Peyer's patch (tissue), 4 donors: ENCODE data around the gene EID1. TPM values are rescaled to one million over a fixed set of nuclear protein-coding genes. Genes with fewer than 3 reads are reported as not detected.

ENCODE experiments used
- DNase-seq, 3 donors: peaks; one replicate each; pipeline ENCODE4 v3.0.0-alpha.2; 2017 to 2019
- H3K27ac ChIP-seq, 4 donors: fragments of 200-600 bp; sonication (generic); one replicate each; pipeline ENCODE4 v1.5.1; 2016 to 2019
- H3K27me3 ChIP-seq, 2 donors: fragments of 200-600 bp; sonication (generic); one replicate each; pipeline ENCODE4 v1.5.1; 2019
- H3K36me3 ChIP-seq, 3 donors: fragments of 200-600 bp; sonication (generic); one replicate each; pipeline ENCODE4 v1.5.1; 2016 to 2019
- H3K4me1 ChIP-seq, 4 donors: fragments of 200-600 bp; sonication (generic); one replicate each; pipeline ENCODE4 v1.5.1; 2016 to 2019
- H3K4me3 ChIP-seq, 4 donors: fragments of 200-600 bp; sonication (generic); 1 replicate in 3 of 4; 2 replicates in 1 of 4; pipeline ENCODE4 v1.5.1; 2016 to 2019; ENCODE audit warnings: mild to moderate bottlenecking in 1 of 4
- H3K9me3 ChIP-seq, 4 donors: fragments of 200-600 bp; sonication (generic); one replicate each; pipeline ENCODE4 v1.5.1; 2016 to 2019; ENCODE audit warnings: mild to moderate bottlenecking in 1 of 4
- CTCF ChIP-seq, 6 experiments: fragments of 450-650 bp in 4 of 6; fragments of 200-600 bp in 2 of 6; sonication (generic) in 1 of 6; IDR thresholded peaks; one replicate each; pipeline ENCODE4 v1.5.1; 2017 to 2019; ENCODE audit warnings: antibody characterized with exemption in 6 of 6, mild to moderate bottlenecking in 3 of 6, moderate library complexity in 1 of 6
- POLR2A ChIP-seq, 2 donors: fragments of 450-650 bp; IDR thresholded peaks; one replicate each; pipeline ENCODE4 v1.5.1; 2017; ENCODE audit warnings: antibody characterized with exemption in 2 of 2, mild to moderate bottlenecking in 2 of 2, moderate library complexity in 2 of 2
- total RNA-seq, 4 donors: library from RNA; depleted of rRNA; stranded (reverse); fragments of >200 nt; gene quantifications; one replicate each; pipeline ENCODE4 v1.1.0, GENCODE V29; 2016

The EID1 gene
- total RNA-seq, 4 donors from 2014 or later: 70.8 to 113 (median 80.6) TPM

DNA sequence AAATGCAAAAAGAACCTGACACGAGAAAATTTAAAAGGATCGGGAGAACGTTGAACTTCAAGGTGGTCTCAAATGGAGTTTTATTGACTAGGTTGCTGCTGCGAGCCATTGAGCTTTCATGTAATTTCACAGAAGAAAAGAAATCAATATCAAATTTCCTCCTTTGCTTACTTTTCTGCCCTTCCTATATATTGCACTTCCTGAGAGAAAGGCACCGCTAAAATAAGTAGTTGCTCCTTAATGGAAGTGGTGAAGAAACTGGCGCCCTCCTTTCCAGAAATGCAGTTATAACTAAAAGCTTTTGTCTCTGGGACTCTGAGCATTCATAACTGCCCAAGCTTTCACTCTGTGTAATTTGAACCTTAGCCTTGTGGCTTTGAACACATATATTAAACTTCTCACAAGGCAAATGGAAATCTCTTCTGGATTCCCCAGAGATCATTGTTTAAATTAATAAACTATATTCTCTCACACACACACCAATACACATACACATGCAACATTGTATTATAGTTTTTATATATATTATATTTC, 13.4 kb downstream of the EID1 start:
- H3K36me3 ChIP-seq: no peaks in the 10 kb centered on the region
- no peaks in the 10 kb centered on the region for H3K4me1 ChIP-seq
- no peak for DNase-seq
- no peaks in the 10 kb centered on the region for H3K27me3 ChIP-seq
- no peak overlapping the region for H3K4me3 ChIP-seq
- H3K9me3 ChIP-seq: no peaks in the 10 kb centered on the region
- no peak overlapping the region for H3K27ac ChIP-seq
- TF ChIP-seq POLR2A (IDR thresholded peaks at IDR 0.05) (no peak), CTCF (IDR thresholded peaks at IDR 0.05) (no peak)

GRCh38 chr15:48893311-48893710, 15.4 kb downstream of the EID1 start:
- no peaks in the 10 kb centered on the region for H3K36me3 ChIP-seq
- TF ChIP-seq POLR2A (IDR thresholded peaks at IDR 0.05) (no peak), CTCF (IDR thresholded peaks at IDR 0.05) (no peak)
- no peaks in the 10 kb centered on the region for H3K9me3 ChIP-seq
- DNase-seq: no peak
- no peak overlapping the region for H3K27ac ChIP-seq
- H3K4me3 ChIP-seq: no peak overlapping the region
- H3K4me1 ChIP-seq: no peaks in the 10 kb centered on the region
- no peaks in the 10 kb centered on the region for H3K27me3 ChIP-seq

- no peaks in the 10 kb centered on the region for H3K27me3 ChIP-seq
- peak overlapping the region in 1 of 4 donors; percentile 15 for H3K27ac ChIP-seq
- H3K4me3 ChIP-seq: no peak overlapping the region
- H3K36me3 ChIP-seq: no peaks in the 10 kb centered on the region
- DNase-seq: no peak
- H3K9me3 ChIP-seq: no peaks in the 10 kb centered on the region
- no peaks in the 10 kb centered on the region for H3K4me1 ChIP-seq
- TF ChIP-seq POLR2A (IDR thresholded peaks at IDR 0.05) (no peak), CTCF (IDR thresholded peaks at IDR 0.05) (no peak)
These were observed 19.2 kb downstream of the EID1 start for GRCh38 chr15:48896869-48897814.

- Histone ChIP-seq H3K27me3 (no peaks in the 10 kb centered on the region), H3K9me3 (no peaks in the 10 kb centered on the region), H3K4me1 (no peaks in the 10 kb centered on the region), H3K4me3 (no peak overlapping the region), H3K36me3 (no peaks in the 10 kb centered on the region), H3K27ac (no peak overlapping the region)
- no peak for DNase-seq
- TF ChIP-seq POLR2A (IDR thresholded peaks at IDR 0.05): no peak
- no peak for TF ChIP-seq CTCF (IDR thresholded peaks at IDR 0.05)
These were observed 20.1 kb downstream of the EID1 start for GRCh38 chr15:48898032-48898431.

GRCh38 chr15:48898446-48898845, 20.5 kb downstream of the EID1 start:
- Histone ChIP-seq H3K4me1 (no peaks in the 10 kb centered on the region), H3K27me3 (no peaks in the 10 kb centered on the region), H3K9me3 (no peaks in the 10 kb centered on the region), H3K4me3 (no peak overlapping the region), H3K27ac (no peak overlapping the region), H3K36me3 (no peaks in the 10 kb centered on the region)
- TF ChIP-seq POLR2A (IDR thresholded peaks at IDR 0.05) (no peak), CTCF (IDR thresholded peaks at IDR 0.05) (no peak)
- DNase-seq: no peak
